Loucy (cell line): ENCODE measurements around the gene MUSK.

Source experiments
- CTCF ChIP-seq: fragments of 200-600 bp; sonication (generic); conservative IDR thresholded peaks from 2 replicates; pipeline ENCODE4 v1.5.1; 2014; ENCODE audit warnings: mild to moderate bottlenecking, antibody characterized with exemption, low read length
- EZH2phosphoT487 ChIP-seq: fragments of 200-600 bp; IDR thresholded peaks from 2 replicates; pipeline ENCODE4 v1.6.1; 2018; ENCODE audit warnings: antibody characterized with exemption, mild to moderate bottlenecking, moderate library complexity, borderline replicate concordance

GRCh38 chr9:110784309-110784708 lies 115.7 kb downstream of the MUSK start:
- TF ChIP-seq EZH2phosphoT487: no peak
- no peak for TF ChIP-seq CTCF
